Mesendoderm (in vitro differentiated cells): Measurements from ENCODE around the gene LRRN4CL.

Source experiments
- DNase-seq: peaks from one replicate; pipeline ENCODE4 v3.0.0; 2013
- H2AK5ac ChIP-seq: 2 replicates; pipeline ENCODE4 v1.6.1; 2013; ENCODE audit warnings: low read length, inconsistent platforms
- H2BK120ac ChIP-seq: 2 replicates; pipeline ENCODE4 v1.6.1; 2013; ENCODE audit warnings: low read depth, mild to moderate bottlenecking, low read length, moderate library complexity, mixed read lengths
- H2BK15ac ChIP-seq: replicated peaks from 2 replicates; pipeline ENCODE4 v1.6.1; 2013; ENCODE audit warnings: low read depth, mild to moderate bottlenecking, moderate library complexity
- H2BK5ac ChIP-seq: 2 replicates; pipeline ENCODE4 v1.6.1; 2013; ENCODE audit warnings: low read length, inconsistent platforms
- H3K18ac ChIP-seq: 2 replicates; pipeline ENCODE4 v1.6.1; 2013; ENCODE audit warnings: mild to moderate bottlenecking, low read length, mixed read lengths
- H3K23ac ChIP-seq: one replicate; pipeline ENCODE4 v1.6.1; 2013; ENCODE audit warnings: low read length
- H3K27ac ChIP-seq: 2 replicates; pipeline ENCODE4 v1.5.1; 2013; ENCODE audit warnings: low read depth, mild to moderate bottlenecking, inconsistent platforms, low read length, moderate library complexity
- H3K27me3 ChIP-seq: 2 replicates; pipeline ENCODE4 v1.6.1; 2013; ENCODE audit warnings: low read length, control low read depth, mild to moderate bottlenecking, inconsistent platforms; ENCODE audit not compliant: insufficient read depth, poor library complexity
- H3K36me3 ChIP-seq: 2 replicates; pipeline ENCODE4 v1.6.1; 2013; ENCODE audit warnings: low read length, inconsistent platforms; ENCODE audit not compliant: control insufficient read depth, insufficient read depth
- H3K4ac ChIP-seq: one replicate; pipeline ENCODE4 v1.6.1; 2013; ENCODE audit warnings: low read depth, mild to moderate bottlenecking, low read length, moderate library complexity
- H3K4me1 ChIP-seq: 2 replicates; pipeline ENCODE4 v1.6.1; 2013; ENCODE audit warnings: low read depth, low read length, inconsistent platforms; ENCODE audit not compliant: control insufficient read depth
- H3K4me2 ChIP-seq: 2 replicates; pipeline ENCODE4 v1.6.1; 2013; ENCODE audit warnings: low read length
- H3K4me3 ChIP-seq: 2 replicates; pipeline ENCODE4 v1.5.1; 2013; ENCODE audit warnings: mild to moderate bottlenecking, low read length
- H3K56ac ChIP-seq: one replicate; pipeline ENCODE4 v1.6.1; 2013; ENCODE audit warnings: low read length
- H3K79me1 ChIP-seq: 2 replicates; pipeline ENCODE4 v1.6.1; 2013; ENCODE audit warnings: low read length, inconsistent platforms
- H3K79me2 ChIP-seq: 2 replicates; pipeline ENCODE4 v1.6.1; 2013; ENCODE audit warnings: mild to moderate bottlenecking, low read length; ENCODE audit not compliant: control insufficient read depth, insufficient read depth
- H3K9ac ChIP-seq: 2 replicates; pipeline ENCODE4 v1.6.1; 2013; ENCODE audit warnings: low read length, inconsistent platforms
- H4K5ac ChIP-seq: one replicate; pipeline ENCODE4 v1.6.1; 2013; ENCODE audit warnings: low read length
- H4K8ac ChIP-seq: one replicate; pipeline ENCODE4 v1.6.1; 2013; ENCODE audit warnings: low read depth, mild to moderate bottlenecking, control low read depth, low read length, moderate library complexity
- WGBS: extraction: QIAGEN DNeasy Blood & Tissue Kit; methylation state at CpG from one replicate; pipeline ENCODE4 v1.1.7; 2013; ENCODE audit warnings: low lambda C conversion rate, missing lambda C conversion rate; ENCODE audit not compliant: insufficient coverage; ENCODE audit errors: extremely low coverage; 5-methylcytosine and 5-hydroxymethylcytosine counted together

Gene LRRN4CL

GRCh38 chr11:62709247-62710000 is 20.1 kb upstream of the LRRN4CL start:
- Histone ChIP-seq H3K27ac (peak overlapping the region; percentile 87), H3K9ac (peak overlapping the region; percentile 94), H3K18ac (peak overlapping the region; percentile 65), H3K23ac (peak overlapping the region; percentile 72), H3K56ac (peak overlapping the region; percentile 97), H3K36me3 (peaks cover 5% of the 10 kb centered on the region), H2AK5ac (peak overlapping the region; percentile 92), H2BK5ac (peak overlapping the region; percentile 86), H2BK120ac (no peak overlapping the region), H3K4me2 (peak overlapping the region; percentile 99), H3K4ac (peak overlapping the region; percentile 93), H3K4me1 (peaks cover 13% of the 10 kb centered on the region), H3K79me1 (peaks cover 7% of the 10 kb centered on the region), H2BK15ac (no peak overlapping the region), H4K8ac (no peak overlapping the region), H3K4me3 (peak overlapping the region; percentile 72), H3K27me3 (no peaks in the 10 kb centered on the region), H4K5ac (peak overlapping the region; percentile 96), H3K79me2 (peaks cover 9% of the 10 kb centered on the region)
- WGBS: no CpG with 5 or more reads among the region's 47 CpGs
- peak; percentile 99 for DNase-seq

- Histone ChIP-seq H3K4me3 (peak overlapping the region; percentile 72), H3K4me2 (peak overlapping the region; percentile 99), H3K79me1 (peaks cover 7% of the 10 kb centered on the region), H3K23ac (peak overlapping the region; percentile 72), H4K5ac (peak overlapping the region; percentile 87), H3K18ac (peak overlapping the region; percentile 21), H3K4me1 (peaks cover 13% of the 10 kb centered on the region), H2BK15ac (no peak overlapping the region), H3K27ac (peak overlapping the region; percentile 57), H3K9ac (peak overlapping the region; percentile 94), H2AK5ac (peak overlapping the region; percentile 92), H3K36me3 (peaks cover 5% of the 10 kb centered on the region), H2BK120ac (no peak overlapping the region), H3K79me2 (peaks cover 9% of the 10 kb centered on the region), H3K56ac (peak overlapping the region; percentile 97), H2BK5ac (peak overlapping the region; percentile 86), H4K8ac (no peak overlapping the region), H3K27me3 (no peaks in the 10 kb centered on the region), H3K4ac (peak overlapping the region; percentile 93)
- no CpG with 5 or more reads among the region's 7 CpGs for WGBS
- DNase-seq: peak; percentile 62
These were observed 19.5 kb upstream of the LRRN4CL start for GRCh38 chr11:62708793-62709192.

GRCh38 chr11:62708392-62708791 is 19.1 kb upstream of the LRRN4CL start:
- no peak overlapping the region for H3K23ac ChIP-seq
- H2BK5ac ChIP-seq: no peak overlapping the region
- peak overlapping the region; percentile 94 for H3K9ac ChIP-seq
- H3K27me3 ChIP-seq: no peaks in the 10 kb centered on the region
- H3K4ac ChIP-seq: no peak overlapping the region
- no peak overlapping the region for H4K8ac ChIP-seq
- peak; percentile 42 for DNase-seq
- peak overlapping the region; percentile 90 for H2AK5ac ChIP-seq
- peak overlapping the region; percentile 99 for H3K4me2 ChIP-seq
- peaks cover 13% of the 10 kb centered on the region for H3K4me1 ChIP-seq
- H3K36me3 ChIP-seq: peaks cover 5% of the 10 kb centered on the region
- H3K56ac ChIP-seq: peak overlapping the region; percentile 97
- no CpG with 5 or more reads among the region's 5 CpGs for WGBS
- peaks cover 7% of the 10 kb centered on the region for H3K79me1 ChIP-seq
- H3K79me2 ChIP-seq: peaks cover 9% of the 10 kb centered on the region
- no peak overlapping the region for H3K27ac ChIP-seq
- H2BK15ac ChIP-seq: no peak overlapping the region
- no peak overlapping the region for H2BK120ac ChIP-seq
- H3K4me3 ChIP-seq: no peak overlapping the region
- H4K5ac ChIP-seq: peak overlapping the region; percentile 87
- no peak overlapping the region for H3K18ac ChIP-seq

GRCh38 chr11:62707277-62707861 is 18.0 kb upstream of the LRRN4CL start, which contains the start of the genes BSCL2 and GNG3:
TSS of gene BSCL2 (minus strand) at chr11:62707424. CDS start at chr11:62707195, 229 bp downstream.
TSS of gene GNG3 (plus strand) at chr11:62707676. CDS start at chr11:62708296, 620 bp downstream.
- peak within 1 kb of the TSS; percentile 40 for H3K27ac ChIP-seq
- H3K4me1 ChIP-seq: peaks cover 13% of the 10 kb centered on the region
- H3K56ac ChIP-seq: peak within 1 kb of the TSS; percentile 97
- no peaks in the 10 kb centered on the region for H3K27me3 ChIP-seq
- H3K4me3 ChIP-seq: peak within 1 kb of the TSS; percentile 59
- H3K4ac ChIP-seq: peak within 1 kb of the TSS; percentile 1
- H3K4me2 ChIP-seq: peak within 1 kb of the TSS; percentile 99
- no peak within 1 kb of the TSS for H2BK15ac ChIP-seq
- peak within 1 kb of the TSS; percentile 49 for H2BK5ac ChIP-seq
- peak within 1 kb of the TSS; percentile 60 for H4K8ac ChIP-seq
- DNase-seq: peak; percentile 100
- no peak within 1 kb of the TSS for H4K5ac ChIP-seq
- no peak within 1 kb of the TSS for H2BK120ac ChIP-seq
- peaks cover 7% of the 10 kb centered on the region for H3K79me1 ChIP-seq
- H3K23ac ChIP-seq: peak within 1 kb of the TSS; percentile 67
- no CpG with 5 or more reads among the region's 10 CpGs for WGBS
- H2AK5ac ChIP-seq: peak within 1 kb of the TSS; percentile 90
- H3K18ac ChIP-seq: no peak within 1 kb of the TSS
- peaks cover 4% of the 10 kb centered on the region for H3K36me3 ChIP-seq
- H3K79me2 ChIP-seq: peaks cover 9% of the 10 kb centered on the region
- peak within 1 kb of the TSS; percentile 94 for H3K9ac ChIP-seq

DNA sequence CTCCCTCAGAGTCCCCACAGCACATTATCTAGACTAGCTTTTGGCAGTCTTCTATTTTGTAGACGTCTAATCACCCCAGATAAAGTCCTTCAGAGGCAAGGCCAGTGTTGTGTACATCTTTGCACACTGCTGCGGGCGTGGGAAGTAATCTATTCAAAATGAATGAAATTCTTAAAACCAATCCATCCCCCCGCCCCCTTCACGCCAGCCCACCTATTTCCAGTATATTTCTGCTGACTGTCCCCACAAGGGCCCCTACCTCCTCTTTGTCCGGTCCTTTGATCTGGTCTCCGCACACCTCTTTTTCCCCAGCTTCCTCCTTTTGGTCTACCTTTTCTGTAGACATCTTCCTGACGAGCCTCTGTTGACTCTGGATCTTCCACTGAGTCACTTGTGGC is 17.5 kb upstream of the LRRN4CL start:
- Histone ChIP-seq H3K36me3 (peaks cover 3% of the 10 kb centered on the region), H3K79me2 (peaks cover 9% of the 10 kb centered on the region), H3K4ac (peak overlapping the region; percentile 1), H3K18ac (no peak overlapping the region), H3K4me1 (peaks cover 13% of the 10 kb centered on the region), H4K8ac (peak overlapping the region; percentile 60), H3K9ac (peak overlapping the region; percentile 94), H4K5ac (no peak overlapping the region), H3K4me2 (peak overlapping the region; percentile 99), H2BK5ac (peak overlapping the region; percentile 49), H3K4me3 (peak overlapping the region; percentile 59), H3K79me1 (peaks cover 7% of the 10 kb centered on the region), H2BK15ac (no peak overlapping the region), H3K27me3 (no peaks in the 10 kb centered on the region), H3K56ac (peak overlapping the region; percentile 91), H2BK120ac (no peak overlapping the region), H2AK5ac (no peak overlapping the region), H3K27ac (peak overlapping the region; percentile 40), H3K23ac (no peak overlapping the region)
- DNase-seq: no peak
- no CpG with 5 or more reads among the region's 8 CpGs for WGBS
